ENCODE data around the gene ANKRD33B. TPM values are rescaled to one million over a fixed set of nuclear protein-coding genes. Genes with fewer than 3 reads are reported as not detected.
"Not testable (repeated sequence)": the region's sequence is repeated elsewhere in the genome, so short reads cannot be mapped to it uniquely, and the experiment has no call there.

The ANKRD33B gene
- total RNA-seq, 1 experiment from 2014 or later = 10.9 TPM

- H3K9me2 ChIP-seq (ENCODE audit: insufficient read depth) = no peaks in the 10 kb centered on the region
- no peak for ATAC-seq
- H3K4me3 ChIP-seq (replicated peaks in 1 of 2; ENCODE audit: low read depth in 1 of 2, low read length in 2 of 2) = no peak overlapping the region
- H3K4me2 ChIP-seq (ENCODE audit: low read length) = no peak overlapping the region
- CTCF ChIA-PET = no interaction called here
- H3K9me3 ChIP-seq (ENCODE audit: control insufficient read depth in 1 of 2, insufficient read depth in 1 of 2, low read depth in 1 of 2, low read length in 2 of 2) = no peaks in the 10 kb centered on the region; a peak in 1 of 4 replicates
- POLR2A ChIA-PET = no interaction called here
- peaks cover 0 to 32% of the 10 kb centered on the region in 2 experiments; a peak in 2 of 4 replicates for H3K4me1 ChIP-seq (ENCODE audit: control insufficient read depth in 1 of 2, insufficient read depth in 2 of 2, low read length in 2 of 2)
- TF ChIP-seq POLR2AphosphoS5 (IDR thresholded peaks at IDR 0.05; ENCODE audit: low read depth, low read length) = no peak
- no peak for TF ChIP-seq ZNF274 (IDR thresholded peaks at IDR 0.05; ENCODE audit: low read depth, low read length)
- no peak for TF ChIP-seq CTCF (IDR thresholded peaks at IDR 0.05 in 2 of 3, conservative IDR thresholded peaks at IDR 0.05 in 1 of 3; ENCODE audit: borderline replicate concordance in 1 of 3, insufficient read depth in 1 of 3, low read depth in 2 of 3, low read length in 2 of 3)
- TF ChIP-seq FOSL1 (IDR thresholded peaks at IDR 0.05; ENCODE audit: low read depth) = no peak
- TF ChIP-seq EZH2phosphoT487 (IDR thresholded peaks at IDR 0.05; ENCODE audit: borderline replicate concordance) = no peak
- no peak for TF ChIP-seq ZFX (IDR thresholded peaks at IDR 0.05)
- TF ChIP-seq ELF1 (IDR thresholded peaks at IDR 0.05; ENCODE audit: borderline replicate concordance, low read depth) = no peak
- TF ChIP-seq MAX (IDR thresholded peaks at IDR 0.05) = no peak
- TF ChIP-seq YY1 (IDR thresholded peaks at IDR 0.05; ENCODE audit: extremely low read depth, insufficient replicate concordance, low read depth, low read length) = no peak
- TF ChIP-seq ZBTB33 (IDR thresholded peaks at IDR 0.05; ENCODE audit: extremely low read depth, insufficient replicate concordance, low read length) = no peak
- no peak for TF ChIP-seq EZH2 (IDR thresholded peaks at IDR 0.05)
- no peak for TF ChIP-seq SRF (IDR thresholded peaks at IDR 0.05; ENCODE audit: low read depth)
- no peak for TF ChIP-seq CEBPB (IDR thresholded peaks at IDR 0.05; ENCODE audit: low read depth)
- no peak for TF ChIP-seq TCF7L2 (IDR thresholded peaks at IDR 0.05; ENCODE audit: borderline replicate concordance, extremely low read depth, insufficient read depth, insufficient read length)
- no peak for TF ChIP-seq CBX3 (IDR thresholded peaks at IDR 0.05; ENCODE audit: low read depth)
- no peak for TF ChIP-seq EGR1 (IDR thresholded peaks at IDR 0.05; ENCODE audit: low read depth)
- no peak for TF ChIP-seq POLR2A (IDR thresholded peaks at IDR 0.05; ENCODE audit: borderline replicate concordance, extremely low read depth, insufficient read depth, insufficient read length)
- TF ChIP-seq SIN3A (IDR thresholded peaks at IDR 0.05; ENCODE audit: low read depth) = no peak
- TF ChIP-seq ATF3 (IDR thresholded peaks at IDR 0.05) = no peak
- no peaks in the 10 kb centered on the region for H4K20me1 ChIP-seq (ENCODE audit: insufficient read depth)
- peaks cover 50% of the 10 kb centered on the region; the same call in 1 of the 2 replicates for H3K79me2 ChIP-seq (ENCODE audit: insufficient read depth, low read length)
- H3K27ac ChIP-seq (ENCODE audit: low read depth, low read length) = no peak overlapping the region
- no peaks in the 10 kb centered on the region for H3K27me3 ChIP-seq (ENCODE audit: insufficient read depth, low read length)
- intact Hi-C loops (cut with micrococcal nuclease) = no loop called here
- DNase-seq (ENCODE audit: low read depth, low spot score) = no peak
- H3K36me3 ChIP-seq (ENCODE audit: control insufficient read depth in 1 of 2, insufficient read depth in 2 of 2, low read length in 2 of 2) = peaks cover 0 to 5% of the 10 kb centered on the region in 2 experiments; a peak in 1 of 4 replicates
- RAD21 ChIA-PET (ENCODE audit: low non-redundant PET in 1 of 2, low total read pairs in 2 of 2, uncharacterized antibody in 2 of 2, unreplicated experiment in 2 of 2) = no interaction called here
- no peak overlapping the region for H3K9ac ChIP-seq (ENCODE audit: low read length)
- no peak overlapping the region for H2AFZ ChIP-seq (ENCODE audit: low read depth, low read length, poor library complexity, severe bottlenecking)
- BruUV-seq (replicated peaks) = no TSS peak
Observed at GRCh38 chr5:10637944-10638343, 74.1 kb downstream of the ANKRD33B start.

GRCh38 chr5:10638723-10639122 is 74.9 kb downstream of the ANKRD33B start:
- H3K4me3 ChIP-seq (replicated peaks in 1 of 2; ENCODE audit: low read depth in 1 of 2, low read length in 2 of 2); H3K9me3 ChIP-seq (ENCODE audit: control insufficient read depth in 1 of 2, insufficient read depth in 1 of 2, low read depth in 1 of 2, low read length in 2 of 2); H3K27ac ChIP-seq (ENCODE audit: low read depth, low read length); H3K36me3 ChIP-seq (ENCODE audit: control insufficient read depth in 1 of 2, insufficient read depth in 2 of 2, low read length in 2 of 2); H2AFZ ChIP-seq (ENCODE audit: low read depth, low read length, poor library complexity, severe bottlenecking); H3K4me2 ChIP-seq (ENCODE audit: low read length); intact Hi-C loops (cut with micrococcal nuclease); CTCF ChIA-PET; RAD21 ChIA-PET (ENCODE audit: low non-redundant PET in 1 of 2, low total read pairs in 2 of 2, uncharacterized antibody in 2 of 2, unreplicated experiment in 2 of 2); H3K27me3 ChIP-seq (ENCODE audit: insufficient read depth, low read length); ATAC-seq; DNase-seq (ENCODE audit: low read depth, low spot score); POLR2A ChIA-PET; H3K9ac ChIP-seq (ENCODE audit: low read length); BruUV-seq (replicated peaks); H4K20me1 ChIP-seq (ENCODE audit: insufficient read depth); H3K9me2 ChIP-seq (ENCODE audit: insufficient read depth): not testable (repeated sequence)
- Histone ChIP-seq H3K4me1 (ENCODE audit: control insufficient read depth in 1 of 2, insufficient read depth in 2 of 2, low read length in 2 of 2) (peaks cover 0 to 24% of the 10 kb centered on the region in 2 experiments; a peak in 2 of 4 replicates), H3K79me2 (ENCODE audit: insufficient read depth, low read length) (peaks cover 42% of the 10 kb centered on the region; the same call in 1 of the 2 replicates)

All from HCT116 (cell line).